ENCODE data around the gene SRSF5.
"Not testable (repeated sequence)": the region's sequence is repeated elsewhere in the genome, so short reads cannot be mapped to it uniquely, and the experiment has no call there.

SRSF5 gene

DNA sequence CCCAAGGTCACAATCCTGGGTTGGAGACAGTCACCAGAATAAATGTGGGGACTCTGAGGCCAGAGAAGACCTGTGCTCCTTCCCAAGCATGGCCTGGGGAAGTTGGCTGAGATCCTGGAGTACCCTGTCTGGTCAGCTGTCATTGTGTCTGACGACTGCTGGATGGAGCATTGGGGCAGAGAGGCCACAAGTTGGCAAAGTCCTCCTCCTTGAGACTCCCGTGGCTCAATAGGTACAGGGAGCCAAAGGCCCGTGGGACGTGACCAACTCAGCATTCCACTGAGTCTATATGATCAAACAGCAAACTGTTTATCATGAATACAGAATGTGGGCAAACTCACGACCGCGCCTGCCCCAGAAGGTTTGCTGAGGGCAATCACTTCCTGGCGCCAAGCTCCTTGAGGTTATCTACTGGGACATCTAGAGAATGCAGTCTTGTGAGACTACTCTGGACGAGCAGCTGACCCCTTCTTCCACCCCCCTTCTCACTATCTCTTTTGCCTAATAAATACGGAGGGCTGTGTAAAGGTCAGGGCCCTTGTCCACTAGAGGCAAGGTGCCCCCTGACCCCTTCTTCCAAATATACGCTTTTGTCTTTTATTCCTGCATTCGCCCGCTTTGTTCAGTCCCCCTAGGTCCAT is 44.4 kb downstream of the SRSF5 start:
- DNase-seq: no peak

DNA sequence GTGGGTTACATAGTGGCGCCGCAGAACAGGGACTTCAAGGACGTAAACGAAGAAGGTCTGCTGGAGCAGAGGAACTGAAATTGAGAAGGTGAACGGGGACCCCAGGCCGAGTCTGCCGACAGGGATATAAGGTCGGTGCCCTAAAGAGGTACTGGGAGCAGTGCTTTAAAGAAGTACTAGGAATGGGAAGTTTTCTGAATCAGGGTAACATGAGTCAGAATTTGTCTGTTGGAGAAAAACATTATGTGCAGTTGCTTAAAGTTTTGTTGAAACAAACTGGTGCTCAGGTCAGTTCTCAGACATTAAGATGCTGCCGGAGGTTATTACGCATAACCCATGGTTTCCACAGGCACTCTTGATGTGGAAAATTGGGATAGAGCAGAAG is 44.9 kb downstream of the SRSF5 start:
- no peak for DNase-seq

DNA sequence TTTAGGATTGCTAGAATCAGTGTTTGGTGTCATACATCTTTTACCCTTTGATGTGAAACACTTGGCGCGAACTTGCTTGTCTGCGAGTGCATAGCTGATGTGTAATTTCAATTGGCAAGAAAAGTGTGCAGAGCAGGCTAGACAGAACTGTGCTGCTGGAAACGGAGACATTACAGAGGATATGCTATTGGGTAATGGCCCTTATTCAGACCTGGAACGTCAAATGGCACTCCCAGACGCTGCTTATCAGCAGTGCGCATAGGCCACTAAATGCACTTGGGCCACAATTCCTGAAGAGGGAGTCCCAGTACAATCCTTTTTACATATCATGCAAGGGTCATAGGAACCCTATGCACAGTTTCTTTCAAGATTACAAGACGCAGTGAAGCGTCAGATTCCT is 45.8 kb downstream of the SRSF5 start:
- DNase-seq: peak in 1 of 2 experiments; percentile 23

DNA sequence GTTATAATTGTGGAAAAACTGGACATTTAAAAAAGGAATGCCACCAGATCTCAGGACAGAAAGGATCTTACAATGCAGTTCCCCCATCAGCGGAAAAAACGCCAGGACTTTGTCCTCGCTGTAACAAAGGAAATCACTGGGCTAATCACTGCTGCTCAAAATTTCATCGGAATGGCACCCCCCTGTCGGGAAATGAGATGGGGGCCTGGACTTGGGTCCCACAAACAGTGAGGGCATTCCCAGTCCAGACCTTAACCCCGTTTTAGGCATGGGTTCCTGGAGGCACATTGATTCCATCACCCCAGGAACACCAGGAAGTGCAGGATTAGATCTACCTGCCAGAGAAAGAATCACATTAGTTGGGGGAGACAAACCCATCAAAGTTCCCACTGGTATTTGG is 46.4 kb downstream of the SRSF5 start:
- DNase-seq: not testable (repeated sequence)

DNA sequence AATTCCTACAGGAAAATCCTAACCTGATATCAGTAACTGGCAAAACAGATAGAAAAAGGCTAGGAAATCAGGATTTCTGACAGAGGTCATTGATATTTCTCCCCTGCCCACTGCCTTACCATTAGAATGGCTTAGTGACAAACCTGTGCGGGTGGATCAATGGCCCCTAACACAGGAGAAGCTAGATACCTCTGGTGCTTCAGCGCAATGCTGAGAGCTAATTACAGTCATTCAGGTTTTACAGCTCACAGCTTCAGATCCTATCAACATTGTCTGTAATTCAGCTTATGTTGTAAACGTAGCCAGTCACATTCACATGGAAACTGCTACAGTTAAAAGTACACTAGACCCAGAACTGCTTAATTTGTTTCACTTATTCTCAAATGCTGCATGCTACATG is 47.5 kb downstream of the SRSF5 start:
- DNase-seq: no peak

DNA sequence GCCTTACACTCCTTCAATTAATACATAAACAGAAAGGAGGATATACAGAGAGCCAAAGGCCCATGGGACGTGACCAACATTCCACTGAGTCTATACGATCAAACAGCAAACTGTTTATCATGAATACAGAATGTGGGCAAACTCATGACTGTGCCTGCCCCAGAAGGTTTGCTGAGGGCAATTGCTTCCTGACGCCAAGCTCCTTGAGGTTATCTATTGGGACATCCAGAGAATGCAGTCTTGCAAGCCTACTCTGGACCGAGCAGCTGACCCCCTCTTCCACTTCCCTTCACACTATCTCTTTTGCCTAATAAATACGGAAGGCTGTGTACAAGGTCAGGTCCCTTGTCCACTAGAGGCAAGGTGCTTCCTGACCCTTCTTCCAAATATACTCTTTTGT is 48.6 kb downstream of the SRSF5 start:
- no peak for DNase-seq

DNA sequence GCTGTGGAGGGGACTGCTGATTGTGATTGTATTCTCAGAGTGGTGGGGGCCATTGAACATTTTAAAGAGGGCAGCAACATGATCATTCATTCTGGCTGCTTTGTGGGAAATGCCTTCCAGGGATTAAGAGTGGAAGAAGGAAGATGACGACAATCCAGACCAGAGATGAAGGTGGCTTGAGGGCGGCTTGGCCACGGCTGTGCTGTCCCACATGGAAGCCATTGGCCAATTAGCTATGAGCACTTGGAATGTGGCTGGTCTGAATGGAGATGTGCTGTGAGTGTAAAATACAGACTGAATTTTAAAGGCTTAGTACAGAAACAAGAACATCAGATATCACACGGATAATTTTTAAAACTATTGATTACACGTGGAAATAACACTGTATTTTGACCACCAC is 49.3 kb downstream of the SRSF5 start:
- DNase-seq: no peak

- DNase-seq: peak in 1 of 2 experiments; percentile 68
Observed at GRCh38 chr14:69818758-69819191, 51.8 kb downstream of the SRSF5 start.

DNA sequence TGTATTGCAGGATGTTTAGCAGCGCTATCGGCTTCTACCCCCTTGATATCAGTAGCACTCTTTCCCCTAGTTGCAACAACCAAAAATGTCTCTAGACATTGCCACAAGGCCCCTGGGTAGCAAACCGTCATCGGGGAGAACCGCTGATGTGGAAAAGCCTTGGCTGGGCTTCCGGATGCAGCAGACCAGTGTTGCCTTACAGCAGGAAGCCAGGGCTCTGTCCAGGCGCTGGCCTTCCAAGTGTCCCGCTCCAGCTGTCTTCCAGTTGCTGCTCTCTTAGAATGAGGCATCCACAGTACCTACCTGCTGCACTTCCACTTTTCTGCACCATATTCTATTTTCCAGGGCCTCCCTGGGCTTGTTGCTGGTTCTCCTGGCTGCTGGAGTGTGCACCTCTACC is 52.7 kb downstream of the SRSF5 start:
- no peak for DNase-seq

DNA sequence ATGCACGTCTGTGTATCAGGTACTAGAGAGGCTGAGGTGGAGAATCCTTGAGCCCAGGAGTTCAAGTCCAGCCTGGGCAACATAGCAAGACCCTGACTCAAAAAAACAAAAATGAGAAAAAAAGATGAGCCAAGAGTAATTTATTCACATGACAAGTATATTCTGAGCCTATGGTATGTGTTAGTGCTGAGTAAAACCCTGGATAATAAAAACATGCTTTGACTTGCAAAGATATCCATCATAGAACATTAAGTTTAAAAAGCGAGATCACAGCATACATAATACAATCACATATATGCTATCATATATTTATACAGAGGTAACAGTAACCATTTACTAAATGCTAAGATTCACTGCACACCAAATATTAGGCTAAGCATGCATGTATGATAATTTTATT is 54.0 kb downstream of the SRSF5 start:
- DNase-seq: no peak
